Measurements from ENCODE around the gene SLC6A3.
A peak's percentile ranks its signal among the peaks of the same experiment; 100 is the strongest.

GRCh38 chr5:1405539-1406530, 39.4 kb downstream of the SLC6A3 start:
- 0 out of 2 replicates have a peak, but pooled peaks have one; percentile 15 for TF ChIP-seq CTCF (conservative IDR thresholded peaks at IDR 0.05; ENCODE audit: low read length)
- TF ChIP-seq EZH2phosphoT487 (IDR thresholded peaks at IDR 0.05; ENCODE audit: borderline replicate concordance, low read depth, low read length), result no peak

Measured in OCI-LY7 (cell line).